GM20000 (cell line): ENCODE data around the gene BCAM.

Source experiments
- DNase-seq: peaks from one replicate; pipeline ENCODE4 v3.0.0; 2012; ENCODE audit warnings: low spot score
- TF ChIP-seq, protein P1 (sequence below): IDR thresholded peaks from 2 replicates; pipeline ENCODE4 v1.5.1; 2012; ENCODE audit warnings: mild to moderate bottlenecking, control low read depth; ENCODE audit errors: extremely low read depth, missing control alignments

Gene BCAM

DNA sequence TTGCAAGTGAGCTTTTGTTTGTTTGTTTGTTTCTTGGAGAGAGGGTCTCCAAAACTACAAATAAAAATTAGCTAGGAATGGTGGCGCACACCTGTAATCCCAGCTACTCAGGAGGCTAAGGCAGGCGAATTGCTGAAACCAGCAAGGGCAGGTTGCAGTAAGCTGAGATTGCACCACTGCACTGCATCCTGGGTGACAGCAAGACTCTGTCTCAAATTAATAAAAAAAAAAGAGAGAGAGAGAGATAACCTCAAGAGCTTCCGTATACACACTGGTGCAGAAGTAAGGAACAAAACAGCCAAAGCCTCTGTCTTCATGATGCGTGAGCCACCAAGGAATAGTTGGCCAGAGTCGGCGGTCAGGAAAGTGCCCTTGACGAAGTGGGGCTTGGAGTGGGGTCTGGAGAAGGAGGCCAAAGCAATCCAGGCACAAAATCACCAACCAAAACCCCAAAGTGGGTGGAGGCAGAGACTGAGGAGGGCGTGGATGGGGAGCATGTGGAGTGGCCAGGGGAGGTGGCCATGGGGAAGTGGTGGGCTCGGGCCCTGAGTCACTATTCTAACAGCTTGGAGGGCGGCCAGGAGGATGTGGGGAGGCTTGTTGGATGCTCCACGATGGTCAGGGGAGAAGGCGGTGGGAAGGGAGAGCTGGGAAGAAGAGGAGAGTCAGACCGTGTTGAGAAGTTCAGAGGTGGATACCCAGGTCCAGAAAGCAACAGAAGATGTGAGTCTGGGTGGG, 61.0 kb downstream of the BCAM start:
- no peak for DNase-seq
- TF ChIP-seq, protein P1, sequence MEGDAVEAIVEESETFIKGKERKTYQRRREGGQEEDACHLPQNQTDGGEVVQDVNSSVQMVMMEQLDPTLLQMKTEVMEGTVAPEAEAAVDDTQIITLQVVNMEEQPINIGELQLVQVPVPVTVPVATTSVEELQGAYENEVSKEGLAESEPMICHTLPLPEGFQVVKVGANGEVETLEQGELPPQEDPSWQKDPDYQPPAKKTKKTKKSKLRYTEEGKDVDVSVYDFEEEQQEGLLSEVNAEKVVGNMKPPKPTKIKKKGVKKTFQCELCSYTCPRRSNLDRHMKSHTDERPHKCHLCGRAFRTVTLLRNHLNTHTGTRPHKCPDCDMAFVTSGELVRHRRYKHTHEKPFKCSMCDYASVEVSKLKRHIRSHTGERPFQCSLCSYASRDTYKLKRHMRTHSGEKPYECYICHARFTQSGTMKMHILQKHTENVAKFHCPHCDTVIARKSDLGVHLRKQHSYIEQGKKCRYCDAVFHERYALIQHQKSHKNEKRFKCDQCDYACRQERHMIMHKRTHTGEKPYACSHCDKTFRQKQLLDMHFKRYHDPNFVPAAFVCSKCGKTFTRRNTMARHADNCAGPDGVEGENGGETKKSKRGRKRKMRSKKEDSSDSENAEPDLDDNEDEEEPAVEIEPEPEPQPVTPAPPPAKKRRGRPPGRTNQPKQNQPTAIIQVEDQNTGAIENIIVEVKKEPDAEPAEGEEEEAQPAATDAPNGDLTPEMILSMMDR, result no peak
